ENCODE results near the gene ABLIM3.
"Not testable (repeated sequence)": the region's sequence is repeated elsewhere in the genome, so short reads cannot be mapped to it uniquely, and the experiment has no call there.

Gene ABLIM3

DNA sequence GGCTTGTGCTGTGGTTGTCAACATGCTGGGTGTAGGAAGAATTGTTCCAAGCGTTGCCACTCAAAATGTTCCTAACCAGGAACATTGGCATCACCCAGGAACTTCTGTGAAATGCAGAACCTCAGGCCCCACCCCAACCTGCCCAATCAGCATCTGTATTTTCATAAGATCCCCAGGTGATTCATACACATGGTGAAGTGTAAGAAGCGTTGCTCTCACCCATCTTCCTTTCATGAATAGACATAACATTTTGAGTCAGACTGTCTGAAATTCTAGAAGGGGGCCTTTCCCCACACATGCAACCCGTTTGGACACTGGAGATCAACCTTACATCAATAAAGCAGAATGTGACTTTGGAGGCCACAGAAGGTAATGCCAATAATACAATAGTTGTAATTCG is 121.0 kb downstream of the ABLIM3 start:
- no peak for DNase-seq

DNA sequence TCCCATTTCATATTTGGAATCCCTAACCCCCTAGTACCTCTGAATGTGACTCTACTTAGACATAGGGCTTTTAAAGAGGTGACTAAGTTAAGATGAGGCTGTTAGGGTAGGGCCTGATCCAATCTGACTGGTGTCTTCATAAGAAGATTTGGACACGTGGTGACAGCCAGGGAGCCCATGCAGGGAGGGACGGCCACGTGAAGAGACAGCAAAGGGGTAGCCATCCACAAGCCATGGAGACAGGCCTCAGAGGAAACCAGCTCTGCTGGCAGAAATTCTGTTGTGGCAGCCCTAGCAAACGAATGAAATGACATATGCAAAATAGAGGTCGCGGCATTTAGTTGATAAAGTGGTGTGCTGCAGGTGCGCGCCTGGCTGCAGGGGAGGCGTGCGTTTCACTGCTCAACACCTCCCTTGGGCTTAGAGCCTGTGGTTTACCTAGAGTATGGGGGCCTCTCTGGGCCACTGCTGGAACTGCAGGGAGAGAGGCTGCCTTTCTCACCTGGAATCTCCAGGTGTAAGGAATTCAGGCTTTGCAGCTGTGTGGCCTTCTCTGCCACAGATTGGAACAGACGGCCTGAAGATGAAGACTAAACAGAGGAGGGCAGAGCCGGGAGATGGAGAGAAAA is 123.3 kb downstream of the ABLIM3 start:
- peak; percentile 36 for DNase-seq

DNA sequence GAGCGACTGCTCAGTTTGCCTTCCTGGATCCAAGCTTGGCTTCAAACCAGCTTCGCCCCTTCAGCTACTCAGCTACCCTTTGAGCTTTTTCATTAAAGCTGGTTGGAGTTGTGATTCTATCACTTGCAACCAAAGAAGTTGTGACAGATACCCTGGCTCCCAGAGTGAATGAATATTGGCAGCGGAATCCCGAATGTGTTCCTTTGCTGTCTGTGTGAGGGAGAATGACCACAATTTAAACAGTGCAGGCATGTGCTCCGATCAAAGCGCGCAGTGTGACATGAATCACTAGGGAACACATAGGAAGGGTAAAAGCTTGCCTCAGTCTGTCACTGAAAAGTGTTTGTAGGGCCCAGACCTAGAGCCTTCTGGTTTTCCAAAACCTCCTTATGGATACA is 123.8 kb downstream of the ABLIM3 start:
- no peak for DNase-seq

DNA sequence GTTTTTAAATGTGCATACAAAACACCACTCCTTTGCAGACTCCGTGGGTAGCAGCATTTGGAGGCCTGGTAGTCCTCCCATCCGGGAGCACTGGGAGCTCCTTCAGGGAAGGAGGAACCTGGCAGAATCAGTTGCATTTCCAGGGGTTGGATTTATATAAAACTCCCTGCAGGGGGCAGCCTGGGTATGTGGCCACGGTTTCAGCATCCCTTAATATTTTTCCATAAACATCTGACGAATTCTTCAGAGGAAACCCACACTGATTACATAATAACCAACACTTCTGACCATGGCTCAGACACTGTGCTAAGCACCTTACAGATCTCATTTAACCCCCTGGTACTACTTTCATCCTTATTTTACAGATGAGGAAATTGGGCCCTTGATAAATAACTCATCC is 124.3 kb downstream of the ABLIM3 start:
- no peak for DNase-seq

DNA sequence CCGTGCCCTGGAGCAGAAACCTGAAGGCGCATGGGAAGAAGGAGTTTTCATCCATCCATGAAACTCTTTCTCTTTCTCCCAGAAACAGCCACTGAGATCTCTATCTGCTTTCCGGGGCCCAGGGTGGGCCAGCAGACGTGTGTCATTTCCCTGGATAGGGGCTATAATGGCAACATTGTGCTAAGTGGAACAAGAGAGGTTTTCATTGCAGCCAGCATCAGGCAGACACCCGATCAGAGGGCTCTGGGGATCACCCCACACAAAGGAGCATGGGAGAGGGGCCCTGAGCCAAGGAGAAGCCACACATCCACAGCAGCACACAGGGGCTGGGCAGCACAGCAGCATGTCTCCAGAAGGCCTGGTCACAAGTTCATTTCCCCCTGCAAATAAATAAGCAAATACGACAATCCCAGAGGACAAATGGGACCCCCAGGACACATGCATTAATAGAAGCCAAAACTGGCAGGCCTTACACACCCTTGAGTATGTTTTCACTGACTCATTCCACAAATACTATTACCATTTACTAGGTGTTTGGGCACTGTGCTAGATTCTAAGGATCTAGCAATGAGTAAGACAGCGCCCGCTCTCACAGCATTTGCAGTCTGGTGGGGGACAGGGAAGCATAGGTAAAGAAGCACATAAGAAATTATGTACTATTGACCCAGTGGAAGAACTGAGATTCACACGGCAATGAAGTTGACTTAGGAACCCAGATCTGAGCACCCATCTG is 126.1 kb downstream of the ABLIM3 start:
- no peak for DNase-seq

DNA sequence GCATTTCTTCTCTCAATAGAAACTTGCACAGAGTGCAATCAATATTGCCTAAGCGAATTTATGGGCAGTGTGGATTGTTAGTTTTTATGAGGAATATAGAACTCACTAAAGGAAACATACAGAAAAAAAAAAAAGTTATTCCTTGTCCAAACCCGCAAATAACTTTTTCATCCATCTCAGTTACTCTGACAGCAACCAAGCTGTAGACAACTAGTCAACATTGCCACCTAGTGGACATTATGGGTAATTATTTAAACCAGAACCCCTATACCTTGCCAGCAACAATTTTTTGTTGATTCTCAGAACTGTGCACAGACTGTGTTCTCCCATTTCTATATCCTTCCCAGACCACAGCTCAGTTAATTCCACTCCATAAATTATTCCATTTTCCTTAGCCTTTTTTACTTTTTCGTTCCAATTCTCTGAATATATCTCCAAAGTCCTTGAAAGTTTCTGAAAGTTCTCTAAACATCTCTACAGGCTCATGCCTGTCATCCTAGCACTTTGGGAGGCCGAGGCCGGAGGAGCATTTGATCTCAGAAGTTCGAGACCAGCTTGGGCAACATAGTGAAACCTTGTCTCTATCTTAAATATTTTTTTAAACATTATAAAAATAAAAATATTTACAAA is 127.8 kb downstream of the ABLIM3 start:
- DNase-seq, result no peak

DNA sequence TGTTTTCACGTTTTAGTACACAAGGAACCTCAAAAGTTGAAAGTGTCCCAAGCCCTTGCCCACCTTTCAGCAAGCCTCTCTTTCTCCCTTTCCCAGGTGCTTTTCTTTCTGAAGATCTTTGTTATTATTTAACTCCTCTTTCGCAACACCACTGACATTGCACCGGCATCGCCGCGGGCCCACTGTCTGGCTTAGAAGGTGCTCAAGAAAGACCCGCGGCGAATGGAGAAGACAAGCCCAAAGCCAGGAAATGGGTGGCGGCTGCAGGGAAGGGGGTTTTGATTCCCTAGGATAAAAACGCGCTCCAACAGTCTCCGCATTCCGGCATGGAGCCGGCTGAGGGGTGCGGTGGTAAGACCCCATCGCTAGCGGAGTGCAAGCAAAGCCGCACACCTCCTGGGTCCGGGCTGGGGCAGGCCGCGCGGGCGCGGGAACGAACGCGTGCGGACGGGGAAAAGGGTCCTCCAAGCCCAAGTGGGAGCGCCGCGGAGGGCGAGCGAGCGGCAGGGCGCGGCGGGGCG is 130.0 kb downstream of the ABLIM3 start:
- no peak for DNase-seq

DNA sequence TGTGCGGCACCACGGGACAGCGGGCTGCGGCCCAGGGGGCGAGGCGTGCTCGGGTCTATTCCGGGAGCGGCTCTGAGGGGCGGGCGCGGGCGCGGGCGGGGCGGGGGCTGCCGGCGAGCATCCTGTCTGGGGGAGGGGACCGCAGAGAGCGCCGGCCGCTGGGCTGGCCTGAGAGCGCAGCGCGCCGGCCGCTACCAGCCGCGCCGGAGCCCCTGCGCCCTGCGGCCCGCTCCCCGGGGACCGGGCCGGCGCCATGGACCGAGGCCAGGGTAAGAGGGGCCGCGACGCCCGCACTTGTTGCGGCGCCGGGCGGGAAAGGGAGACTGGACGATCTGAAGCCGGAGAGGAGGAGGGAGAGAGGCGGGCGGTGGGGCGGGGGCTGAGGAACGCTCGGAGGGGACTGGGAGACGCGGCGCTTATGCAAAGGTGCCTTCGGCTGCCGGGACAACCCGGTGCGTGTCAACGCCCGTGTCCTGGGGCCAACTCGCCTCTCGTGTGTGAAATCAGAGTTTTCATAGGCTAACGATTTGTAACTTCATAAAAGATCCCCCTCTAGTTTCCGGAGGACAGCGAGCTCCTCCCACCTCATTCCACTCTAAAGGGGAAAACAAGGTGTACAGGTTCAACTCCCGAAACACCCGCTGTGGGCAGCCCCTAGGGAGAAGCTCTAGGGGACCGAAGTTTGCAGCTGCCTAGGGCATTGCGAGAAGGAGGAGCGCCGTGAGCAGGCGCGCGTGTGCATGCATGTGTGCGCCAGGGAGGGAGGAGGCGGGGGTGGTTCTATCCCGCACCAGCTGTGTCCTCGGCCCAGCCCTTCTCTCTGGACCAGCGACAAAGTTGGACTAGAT is 130.6 kb downstream of the ABLIM3 start, which contains the start of gene AFAP1L1:
Gene AFAP1L1, plus strand, starts transcription at position 144 of the 848 bp plus-strand sequence. Its CDS starts 110 bp downstream, at position 254.
- DNase-seq, result peak; percentile 5

DNA sequence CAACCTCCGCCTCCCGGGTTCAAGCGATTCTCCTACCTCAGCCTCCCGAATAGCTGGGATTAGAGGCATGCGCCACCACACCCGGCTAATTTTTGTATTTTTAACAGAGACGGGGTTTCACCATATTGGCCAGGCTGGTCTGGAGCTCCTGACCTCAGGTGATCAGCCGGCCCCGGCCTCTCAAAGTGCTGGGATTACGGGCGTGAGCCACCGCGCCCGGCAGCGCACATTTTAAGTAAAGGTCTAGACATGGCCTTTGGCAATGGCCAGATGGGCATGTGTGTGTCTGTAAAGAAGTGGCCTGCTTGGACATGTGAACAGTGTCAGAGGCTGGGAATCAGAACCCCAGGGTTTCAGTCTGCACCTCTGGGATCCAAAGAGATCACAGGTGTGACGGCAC is 131.5 kb downstream of the ABLIM3 start:
- DNase-seq, result not testable (repeated sequence)

DNA sequence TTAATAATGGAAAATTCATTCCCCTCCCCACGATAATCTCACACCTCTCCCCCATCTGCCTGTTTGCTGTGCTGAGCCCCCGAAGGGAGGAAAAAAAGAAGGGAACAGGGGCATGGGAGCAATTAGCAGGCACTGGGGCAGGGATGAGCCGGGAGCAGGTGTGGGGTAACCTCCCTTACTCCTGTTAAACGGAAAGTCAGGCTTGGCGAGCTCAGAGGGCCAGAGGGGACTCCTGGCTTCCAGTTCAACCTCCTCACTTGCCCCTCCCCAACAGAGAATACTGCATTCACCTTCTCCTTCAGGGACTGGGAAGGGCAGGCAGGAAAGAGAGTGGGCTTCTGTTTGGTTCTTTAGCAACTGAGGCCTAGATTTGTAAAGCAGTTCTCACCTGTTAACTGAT is 131.9 kb downstream of the ABLIM3 start:
- no peak for DNase-seq

DNA sequence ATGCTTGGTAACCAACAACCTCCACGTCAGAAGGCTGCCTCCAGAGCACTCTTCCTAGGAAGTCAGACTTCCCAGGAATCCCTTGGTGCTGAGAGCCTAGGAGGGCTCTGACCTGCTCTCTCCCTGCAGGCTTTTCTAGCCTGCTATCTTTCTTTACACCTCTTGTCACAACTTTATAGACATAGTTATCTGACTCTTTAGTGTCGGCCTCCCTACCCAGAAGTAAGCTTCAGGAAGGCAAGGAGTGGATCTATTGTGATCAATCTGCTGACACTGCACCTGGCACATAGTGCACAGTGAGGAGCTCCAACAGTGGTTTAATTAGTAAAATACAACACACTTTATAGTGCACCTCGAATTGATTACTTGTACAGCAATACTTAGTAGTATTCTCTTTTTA is 132.7 kb downstream of the ABLIM3 start:
- no peak for DNase-seq

DNA sequence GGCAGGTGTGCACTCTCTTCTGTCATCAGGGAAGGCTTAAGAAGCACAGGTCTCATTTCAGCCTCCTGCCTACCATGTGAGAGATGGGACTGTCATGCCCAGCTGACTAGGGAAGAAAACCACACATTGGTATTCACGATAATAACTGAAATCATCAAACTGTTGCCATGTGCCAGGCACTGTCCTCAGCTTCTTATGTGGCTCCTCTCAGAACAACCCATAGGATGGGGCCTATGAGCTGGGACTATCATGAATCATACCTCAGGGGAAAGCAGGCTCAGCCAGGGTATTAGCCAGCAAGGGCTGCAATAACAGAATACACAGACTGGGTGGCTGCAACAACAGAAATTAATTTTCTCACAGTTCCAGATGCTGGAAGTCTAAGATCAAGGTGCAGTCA is 133.6 kb downstream of the ABLIM3 start:
- no peak for DNase-seq

DNA sequence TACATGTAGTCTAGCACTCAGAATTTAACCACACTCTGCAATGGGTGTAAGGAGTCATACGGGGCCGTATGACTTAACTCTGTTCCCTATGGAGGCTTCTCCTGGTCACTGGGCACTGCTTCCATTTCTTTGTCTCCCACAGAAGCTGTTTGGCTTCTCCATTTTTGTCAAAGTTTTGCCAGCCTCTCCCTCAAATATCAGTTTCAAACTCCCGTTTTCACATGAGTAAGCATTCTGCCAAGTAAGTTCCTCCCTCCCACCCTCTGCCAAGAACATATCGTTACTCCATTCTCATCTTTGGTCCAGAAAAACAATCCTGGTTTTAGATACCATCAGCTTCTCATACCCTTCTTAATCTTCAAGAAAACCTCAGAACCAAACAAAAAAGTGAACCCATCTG is 136.5 kb downstream of the ABLIM3 start:
- DNase-seq, result no peak

DNA sequence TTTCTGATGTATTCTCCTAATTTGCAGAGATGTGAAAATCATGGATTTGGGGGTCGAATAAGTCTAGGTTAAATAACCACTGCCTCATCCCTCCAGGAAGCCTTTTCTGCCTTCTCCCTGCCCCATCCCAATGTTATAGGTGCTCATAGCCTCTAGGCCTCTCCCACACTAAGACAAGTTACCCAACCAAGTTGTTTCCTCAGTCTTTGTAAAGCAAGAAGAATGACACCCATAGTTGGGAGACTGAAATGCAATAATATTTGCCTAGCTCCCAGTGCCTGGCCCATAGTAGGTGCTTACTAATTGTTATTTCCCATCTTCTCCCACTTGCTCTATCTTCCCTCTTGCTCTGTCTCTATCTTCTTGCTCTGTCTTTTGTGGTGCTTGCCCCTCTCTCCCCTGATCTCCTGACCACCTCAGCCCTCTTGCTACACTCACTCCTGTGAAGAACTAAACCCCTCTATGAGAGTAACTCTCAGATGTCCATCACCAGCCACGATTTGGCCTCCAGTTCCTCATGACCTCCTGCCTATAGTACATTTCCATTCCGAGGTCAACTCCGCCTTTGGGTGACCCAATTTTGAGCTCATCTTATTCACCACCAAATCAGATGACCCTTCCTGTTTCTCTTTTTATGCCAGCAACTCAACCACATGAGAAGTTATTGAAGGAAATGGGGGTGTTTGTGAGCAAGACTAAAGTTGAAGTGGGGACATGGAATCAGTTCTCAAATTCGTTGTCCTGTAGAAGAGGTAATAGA is 137.3 kb downstream of the ABLIM3 start:
- no peak for DNase-seq

DNA sequence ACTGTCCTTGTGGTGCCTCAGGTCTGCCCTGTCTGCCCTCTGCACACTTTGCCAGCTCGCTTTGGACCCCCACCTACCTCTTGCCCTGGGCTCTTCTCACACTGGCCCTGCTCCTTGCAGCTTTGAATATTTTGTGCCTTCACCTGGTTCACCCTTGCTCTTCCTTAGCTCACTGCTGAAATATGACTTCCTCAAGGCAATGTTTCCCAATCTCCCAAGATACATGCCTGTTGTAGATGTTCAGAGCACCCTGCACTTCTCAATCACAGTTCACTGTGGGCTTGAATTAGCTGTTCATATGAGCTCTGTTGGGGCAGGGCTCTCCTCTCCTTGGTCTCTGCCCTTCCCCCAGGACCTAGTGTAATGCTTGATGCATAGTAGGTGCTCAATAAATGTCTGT is 138.4 kb downstream of the ABLIM3 start:
- no peak for DNase-seq

DNA sequence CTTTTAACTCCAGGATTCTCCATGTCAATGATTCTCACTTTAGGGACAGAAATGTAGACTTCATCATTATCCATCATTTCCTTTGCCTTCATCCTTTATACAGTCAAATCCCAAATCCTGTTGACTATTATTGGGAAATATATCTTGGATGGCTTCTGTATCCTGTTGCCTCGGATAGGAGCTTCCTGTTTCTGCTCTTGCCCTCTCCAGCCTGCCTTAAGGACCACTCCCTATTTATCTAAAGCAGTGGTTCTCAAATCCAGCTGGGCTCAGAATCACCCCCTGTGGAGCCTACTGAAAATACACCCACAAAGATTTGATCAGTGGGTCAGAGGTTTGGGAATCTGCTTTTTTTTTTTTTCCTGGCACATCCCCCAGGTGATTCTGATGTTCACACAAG is 138.8 kb downstream of the ABLIM3 start:
- DNase-seq, result no peak

DNA sequence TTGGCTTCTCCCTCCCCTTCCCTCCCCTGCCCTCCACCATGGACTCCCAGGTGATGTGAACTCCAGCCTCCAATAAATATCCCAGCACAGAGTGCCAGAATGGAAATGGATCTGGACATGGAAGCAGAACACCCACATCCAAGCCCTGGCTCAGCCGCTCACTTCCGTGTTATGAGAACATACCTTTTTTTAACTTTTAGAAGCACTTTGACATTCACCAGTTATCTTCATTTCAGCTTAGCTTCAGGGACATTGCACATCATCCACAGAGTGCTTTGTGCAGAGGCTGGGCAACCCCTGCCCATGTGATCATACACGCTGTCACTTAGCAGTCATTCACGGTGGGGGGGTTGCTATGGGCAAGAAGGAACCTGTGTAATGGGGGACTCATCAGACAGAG is 139.5 kb downstream of the ABLIM3 start:
- DNase-seq, result no peak

DNA sequence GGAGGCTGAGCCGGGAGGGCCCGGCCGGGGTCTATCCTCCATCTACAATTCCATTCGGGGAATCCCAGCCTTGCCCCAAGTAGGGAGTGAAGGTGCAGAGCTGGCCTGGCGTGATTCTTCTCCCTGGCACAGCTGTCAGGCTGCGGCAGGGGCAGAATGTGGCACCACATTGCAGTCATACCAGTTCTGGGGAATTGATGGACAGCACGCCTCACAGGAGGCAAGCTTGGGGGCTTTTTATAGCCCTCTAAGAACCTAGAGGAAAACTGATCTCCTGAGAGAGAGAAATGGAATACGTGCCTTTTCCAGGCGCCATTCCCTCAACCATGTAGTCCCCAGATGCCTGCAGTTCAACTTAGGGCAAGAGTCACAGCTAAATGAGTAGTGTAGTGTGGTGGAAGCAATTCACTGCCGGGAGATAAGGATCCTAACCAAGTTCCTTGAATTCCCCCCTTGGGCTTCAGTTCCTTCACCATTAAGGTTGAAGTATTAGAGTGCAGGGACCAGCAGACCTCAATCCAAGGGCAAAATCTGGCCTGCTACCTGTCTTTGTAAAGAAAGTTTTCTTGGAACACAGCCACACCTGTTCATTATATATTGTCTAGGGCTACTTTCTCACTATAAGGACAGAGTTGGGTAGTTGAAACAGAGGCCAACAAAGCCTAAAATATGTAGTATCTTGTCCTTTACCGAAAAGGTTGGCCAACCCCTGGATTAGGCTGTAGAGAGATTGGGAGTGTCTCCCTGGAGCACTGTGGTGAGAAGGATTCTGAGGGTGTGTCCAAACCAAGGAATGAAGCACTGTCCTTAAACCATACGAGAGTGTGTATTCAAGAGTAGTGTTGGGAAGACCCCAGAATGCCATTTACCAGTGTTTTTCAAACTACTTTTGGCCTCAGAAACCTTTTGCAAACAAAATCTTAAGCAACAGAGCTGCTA is 141.0 kb downstream of the ABLIM3 start:
- DNase-seq, result no peak

DNA sequence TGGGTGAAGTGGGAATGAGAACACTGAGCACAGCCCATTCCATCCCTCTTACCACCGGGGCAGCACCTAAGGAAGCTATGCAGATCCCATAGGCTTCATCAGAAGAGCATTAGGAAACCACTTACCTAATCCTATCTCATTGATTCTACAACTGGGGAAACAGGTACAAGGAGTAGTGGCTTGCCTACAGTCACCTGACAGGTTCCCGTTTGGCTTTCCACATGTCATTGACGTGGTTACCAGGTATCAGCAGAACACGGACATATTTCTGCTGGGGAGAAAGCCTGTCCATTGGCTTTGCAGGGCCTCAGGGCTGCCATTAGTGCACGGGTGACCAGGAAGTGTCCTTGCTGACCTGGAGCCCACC is 141.7 kb downstream of the ABLIM3 start:
- no peak for DNase-seq

DNA sequence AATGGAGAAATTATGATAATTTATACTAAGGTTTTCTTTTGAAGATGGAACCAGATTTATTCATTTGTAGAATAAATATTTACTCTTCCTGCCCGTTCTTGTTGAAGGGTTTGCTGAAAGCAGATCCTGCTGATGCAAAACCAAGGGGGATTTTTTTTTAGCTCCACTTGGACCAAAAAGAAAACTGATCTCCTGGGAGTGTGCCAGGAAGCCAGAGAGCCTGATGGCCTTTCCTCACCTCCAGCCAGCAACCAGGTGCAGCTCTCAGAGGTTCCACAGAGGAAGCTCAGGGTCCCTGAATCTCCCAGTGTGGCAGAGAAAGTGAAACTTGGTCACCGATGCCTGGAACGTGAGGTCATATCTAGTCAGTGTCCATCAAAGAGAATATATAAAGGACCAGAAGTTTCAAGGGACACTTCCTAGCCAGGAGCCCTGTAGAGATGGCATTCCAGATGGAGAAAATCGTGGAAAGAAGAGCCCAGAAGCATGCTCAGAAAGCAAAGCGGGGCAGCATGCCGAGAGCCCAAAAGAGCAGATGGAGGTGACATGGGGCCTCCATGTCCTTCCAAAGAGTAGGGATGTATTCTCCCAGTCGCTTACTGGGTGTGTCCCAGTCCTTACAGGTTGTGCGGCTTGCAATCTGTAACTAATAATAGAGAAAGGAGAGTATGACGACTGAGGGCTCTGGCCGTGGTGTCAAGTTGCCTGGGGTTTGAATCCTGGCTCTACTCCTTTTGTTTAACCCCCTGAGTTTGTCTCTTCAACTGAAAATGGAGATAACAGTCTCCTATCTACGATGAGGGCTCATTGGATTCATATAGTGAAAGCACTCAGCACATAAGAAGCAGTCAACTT is 142.6 kb downstream of the ABLIM3 start:
- DNase-seq, result no peak

All from activated naive CD4-positive, alpha-beta T cell treated with Interleukin-2 at 50 U/mL for 16 hours (primary cell).